Osteoblast (primary cell): Measurements from ENCODE around the gene CDH10. TPM values are rescaled to one million over a fixed set of nuclear protein-coding genes. Genes with fewer than 3 reads are reported as not detected.

Experiments used
- DNase-seq: peaks from one replicate; pipeline ENCODE4 v3.0.0; 2011; ENCODE audit warnings: low spot score, mixed read lengths; ENCODE audit not compliant: insufficient read length; ENCODE audit errors: missing footprints
- H2AFZ ChIP-seq: 2 replicates; pipeline ENCODE4 v1.6.0; 2011; ENCODE audit warnings: mild to moderate bottlenecking, low read length
- H3K27ac ChIP-seq: 2 replicates; pipeline ENCODE4 v1.5.1; 2011; ENCODE audit warnings: mild to moderate bottlenecking, low read depth, low read length, moderate library complexity
- H3K27me3 ChIP-seq: 2 replicates; pipeline ENCODE4 v1.6.0; 2012; ENCODE audit warnings: mild to moderate bottlenecking, control low read depth, inconsistent platforms, low read length, moderate library complexity; ENCODE audit not compliant: insufficient read depth
- H3K36me3 ChIP-seq: 2 replicates; pipeline ENCODE4 v1.5.1; 2011; ENCODE audit warnings: mild to moderate bottlenecking, low read length, control low read depth, moderate library complexity; ENCODE audit not compliant: insufficient read depth
- H3K4me1 ChIP-seq: 2 replicates; pipeline ENCODE4 v1.5.1; 2011; ENCODE audit warnings: mild to moderate bottlenecking, low read length, control low read depth, moderate library complexity; ENCODE audit not compliant: insufficient read depth
- H3K4me2 ChIP-seq: 2 replicates; pipeline ENCODE4 v1.6.0; 2011; ENCODE audit warnings: mild to moderate bottlenecking, low read length; ENCODE audit not compliant: insufficient read depth
- H3K4me3 ChIP-seq: fragments of 200-600 bp; sonication (generic); 3 replicates; pipeline ENCODE4 v1.5.1; 2012; ENCODE audit warnings: mild to moderate bottlenecking, low read length, inconsistent platforms; ENCODE audit not compliant: insufficient read depth
- H3K79me2 ChIP-seq: 2 replicates; pipeline ENCODE4 v1.6.0; 2012; ENCODE audit warnings: mild to moderate bottlenecking, low read length, control low read depth, inconsistent platforms; ENCODE audit not compliant: insufficient read depth
- H3K9me3 ChIP-seq: 2 replicates; pipeline ENCODE4 v1.5.1; 2011; ENCODE audit warnings: low read depth, low read length, control low read depth
- H4K20me1 ChIP-seq: 2 replicates; pipeline ENCODE4 v1.6.0; 2012; ENCODE audit warnings: mild to moderate bottlenecking, low read length, control low read depth; ENCODE audit not compliant: insufficient read depth
- CTCF ChIP-seq: IDR thresholded peaks from 2 replicates; pipeline ENCODE4 v1.5.1; 2011; ENCODE audit warnings: mild to moderate bottlenecking, low read depth, low read length, moderate library complexity; ENCODE audit errors: extremely low read depth
- total RNA-seq: library from RNA; depleted of rRNA; stranded (reverse); fragments of >200 nt; gene quantifications from 2 replicates; pipeline ENCODE4 v1.2.3, GENCODE V29; 2012

CDH10 gene
- total RNA-seq, 1 donor: not detected

- no peaks in the 10 kb centered on the region for H3K79me2 ChIP-seq
- H3K36me3 ChIP-seq: no peaks in the 10 kb centered on the region
- no peak for DNase-seq
- no peak overlapping the region for H3K4me3 ChIP-seq
- H3K4me2 ChIP-seq: no peak overlapping the region
- H3K4me1 ChIP-seq: no peaks in the 10 kb centered on the region
- no peak for TF ChIP-seq CTCF
- H3K27ac ChIP-seq: no peak overlapping the region
- no peaks in the 10 kb centered on the region for H3K27me3 ChIP-seq
- H4K20me1 ChIP-seq: no peaks in the 10 kb centered on the region
- no peaks in the 10 kb centered on the region for H3K9me3 ChIP-seq
- no peak overlapping the region for H2AFZ ChIP-seq
Observed at GRCh38 chr5:24510523-24510988, 134.2 kb downstream of the CDH10 start.

- Histone ChIP-seq H3K4me1 (no peaks in the 10 kb centered on the region), H3K79me2 (no peaks in the 10 kb centered on the region), H4K20me1 (no peaks in the 10 kb centered on the region), H3K27ac (no peak overlapping the region), H3K4me2 (no peak overlapping the region), H3K4me3 (no peak overlapping the region), H2AFZ (no peak overlapping the region), H3K9me3 (no peaks in the 10 kb centered on the region), H3K36me3 (no peaks in the 10 kb centered on the region), H3K27me3 (no peaks in the 10 kb centered on the region)
- no peak for TF ChIP-seq CTCF
- no peak for DNase-seq
Observed at GRCh38 chr5:24509943-24510342, 134.8 kb downstream of the CDH10 start.

- H3K27ac ChIP-seq: no peak overlapping the region
- no peaks in the 10 kb centered on the region for H3K9me3 ChIP-seq
- no peaks in the 10 kb centered on the region for H4K20me1 ChIP-seq
- no peak overlapping the region for H3K4me2 ChIP-seq
- no peaks in the 10 kb centered on the region for H3K27me3 ChIP-seq
- no peaks in the 10 kb centered on the region for H3K4me1 ChIP-seq
- H3K36me3 ChIP-seq: no peaks in the 10 kb centered on the region
- H3K79me2 ChIP-seq: no peaks in the 10 kb centered on the region
- H2AFZ ChIP-seq: no peak overlapping the region
- no peak for TF ChIP-seq CTCF
- peak; percentile 9 for DNase-seq
- no peak overlapping the region for H3K4me3 ChIP-seq
Observed at GRCh38 chr5:24505258-24505657, 139.5 kb downstream of the CDH10 start.

GRCh38 chr5:24497591-24498157 is 147.1 kb downstream of the CDH10 start:
- no peaks in the 10 kb centered on the region for H3K79me2 ChIP-seq
- no peaks in the 10 kb centered on the region for H3K27me3 ChIP-seq
- H3K27ac ChIP-seq: no peak overlapping the region
- H3K4me2 ChIP-seq: no peak overlapping the region
- no peak overlapping the region for H3K4me3 ChIP-seq
- no peaks in the 10 kb centered on the region for H3K36me3 ChIP-seq
- no peak for DNase-seq
- H3K9me3 ChIP-seq: no peaks in the 10 kb centered on the region
- no peak overlapping the region for H2AFZ ChIP-seq
- no peak for TF ChIP-seq CTCF
- no peaks in the 10 kb centered on the region for H3K4me1 ChIP-seq
- H4K20me1 ChIP-seq: no peaks in the 10 kb centered on the region
